ENCODE measurements around the gene EPB42.

- no peak for TF ChIP-seq POLR2AphosphoS5 (IDR thresholded peaks at IDR 0.05)
- TF ChIP-seq POLR2A (IDR thresholded peaks at IDR 0.05): no peak
- no peak for TF ChIP-seq CTCF (IDR thresholded peaks at IDR 0.05)
- TF ChIP-seq EP300 (IDR thresholded peaks at IDR 0.05): no peak
These were observed 30.6 kb downstream of the EPB42 start for GRCh38 chr15:43190178-43190577.
